K562 (cell line): ENCODE measurements around the gene MARK4. TPM values are rescaled to one million over a fixed set of nuclear protein-coding genes. Genes with fewer than 3 reads are reported as not detected.

ENCODE experiments used
- ATAC-seq: fragments of 200-7000 bp; cut with Tn5 transposase; 3 replicates; pipeline ENCODE4 v1.9.1; 2020; ENCODE audit warnings: moderate library complexity
- BruUV-seq: library from RNA; stranded (reverse); fragments of 400-500 nt; replicated peaks from 2 replicates; lab custom pipeline; 2021; lab: Mats Ljungman, UMichigan
- CTCF ChIA-PET: fragments of 300-600 bp; formaldehyde crosslinking; extraction: SDS; loops from one replicate; lab custom pipeline; 2021; ENCODE audit warnings: low intra/inter-chr PET ratio; lab: Yijun Ruan, JAX
- POLR2A ChIA-PET: fragments of 300-600, 350-650 bp; sonication (Branson Sonifier 250); formaldehyde crosslinking; extraction: SDS; loops from one replicate; lab custom pipeline; 2021; ENCODE audit warnings: antibody characterized with exemption, inconsistent platforms; lab: Yijun Ruan, JAX
- DNase-seq, 4 experiments: peaks; one replicate each; pipeline versions ENCODE4 v3.0.0 to v3.0.0-alpha.2; 2011 to 2018; ENCODE audit warnings: low spot score in 3 of 4, mixed read lengths in 3 of 4; ENCODE audit errors: extremely low read depth in 1 of 4
- FAIRE-seq: peaks from 2 replicates; lab custom pipeline; 2011; peaks lifted over from hg19 to GRCh38; lab: Jason Lieb, UNC
- H2AFZ ChIP-seq: 2 replicates; pipeline ENCODE4 v1.6.0; 2011; ENCODE audit warnings: low read depth, low read length, control low read depth, inconsistent platforms
- H3K27ac ChIP-seq: fragments of 200-600 bp; 3 replicates; pipeline ENCODE4 v1.8.0; 2011; ENCODE audit warnings: low read depth, mild to moderate bottlenecking, control low read depth, inconsistent platforms, low read length, moderate library complexity, mixed read lengths; ENCODE audit errors: extremely low read depth
- H3K27me3 ChIP-seq, 2 experiments: fragments of 300-600 bp in 1 of 2; 2 replicates in 1 of 2; 3 replicates in 1 of 2; pipeline versions ENCODE4 v1.6.0 to v1.8.0; 2011; ENCODE audit warnings: inconsistent platforms in 2 of 2, low read length in 2 of 2, mild to moderate bottlenecking in 1 of 2, mixed read lengths in 1 of 2, moderate library complexity in 1 of 2; ENCODE audit not compliant: control insufficient read depth in 2 of 2, insufficient read depth in 2 of 2
- H3K36me3 ChIP-seq: fragments of 300-600 bp; 3 replicates; pipeline ENCODE4 v1.8.0; 2011; ENCODE audit warnings: mild to moderate bottlenecking, low read length, inconsistent platforms; ENCODE audit not compliant: control insufficient read depth, insufficient read depth
- H3K4me1 ChIP-seq, 2 experiments: fragments of 200-600 bp in 1 of 2; replicated peaks in 1 of 2; 2 replicates in 1 of 2; 3 replicates in 1 of 2; pipeline versions ENCODE4 v1.5.1 to v1.8.0; 2011; ENCODE audit warnings: inconsistent platforms in 2 of 2, low read length in 2 of 2, mild to moderate bottlenecking in 1 of 2, mixed read lengths in 1 of 2, moderate library complexity in 1 of 2; ENCODE audit not compliant: control insufficient read depth in 2 of 2, insufficient read depth in 2 of 2
- H3K4me2 ChIP-seq: 2 replicates; pipeline ENCODE4 v1.6.1; 2011; ENCODE audit warnings: low read length, control low read depth, inconsistent platforms, mixed read lengths; ENCODE audit not compliant: insufficient read depth
- H3K4me3 ChIP-seq: fragments of 200-600 bp; sonication (generic), shearing (Covaris generic); 2 replicates; pipeline ENCODE4 v1.5.1; 2016; ENCODE audit warnings: control low read depth, inconsistent platforms
- H3K79me2 ChIP-seq: fragments of 200-600 bp; 3 replicates; pipeline ENCODE4 v1.8.0; 2011; ENCODE audit warnings: low read length, inconsistent platforms; ENCODE audit not compliant: control insufficient read depth, insufficient read depth
- H3K9ac ChIP-seq, 2 experiments: 2 replicates each; pipeline versions ENCODE4 v1.6.0 to v1.6.1; 2011; ENCODE audit warnings: low read depth in 2 of 2, low read length in 2 of 2, control low read depth in 1 of 2, inconsistent platforms in 1 of 2, mild to moderate bottlenecking in 1 of 2, mixed read lengths in 1 of 2; ENCODE audit not compliant: insufficient read depth in 1 of 2
- H3K9me1 ChIP-seq: one replicate; pipeline ENCODE4 v1.6.0; 2011; ENCODE audit warnings: inconsistent platforms, mild to moderate bottlenecking, low read length, moderate library complexity; ENCODE audit not compliant: control insufficient read depth, insufficient read depth
- H3K9me3 ChIP-seq: replicated peaks from 2 replicates; pipeline ENCODE4 v1.5.1; 2011; ENCODE audit warnings: low read depth, low read length, inconsistent platforms; ENCODE audit not compliant: control insufficient read depth, insufficient read depth
- H4K20me1 ChIP-seq: replicated peaks from 2 replicates; pipeline ENCODE4 v1.6.1; 2011; ENCODE audit warnings: low read length, inconsistent platforms, mixed read lengths; ENCODE audit not compliant: control insufficient read depth, insufficient read depth
- EGR1 ChIP-seq: fragments of 450-650 bp; conservative IDR thresholded peaks from 2 replicates; pipeline ENCODE4 v1.6.1; 2017; ENCODE audit warnings: mild to moderate bottlenecking
- HDGF ChIP-seq: fragments of 450-650 bp; IDR thresholded peaks from 2 replicates; pipeline ENCODE4 v1.6.1; 2016
- HNRNPUL1 ChIP-seq: fragments of 200-400 bp; formaldehyde crosslinking; IDR thresholded peaks from 2 replicates; pipeline ENCODE4 v1.6.1; 2017; ENCODE audit warnings: low read length
- PCBP2 ChIP-seq: fragments of 200-400 bp; formaldehyde crosslinking; IDR thresholded peaks from 2 replicates; pipeline ENCODE4 v1.6.1; 2018; ENCODE audit warnings: low read length, low read depth, mild to moderate bottlenecking, moderate library complexity; ENCODE audit not compliant: poor library complexity, severe bottlenecking
- RNF2 ChIP-seq: sonication (generic); IDR thresholded peaks from 2 replicates; pipeline ENCODE4 v1.6.1; 2016
- TAF1 ChIP-seq: IDR thresholded peaks from 2 replicates; pipeline ENCODE4 v1.6.1; 2011; ENCODE audit warnings: mild to moderate bottlenecking, low read length, moderate library complexity; ENCODE audit not compliant: insufficient read depth, control insufficient read depth, severe bottlenecking; ENCODE audit errors: extremely low read depth
- WGBS: fragments of 100-300 bp; shearing (Covaris generic); methylation state at CpG from one replicate; pipeline ENCODE4 v1.1.6; 2016; ENCODE audit warnings: low coverage, mixed read lengths; ENCODE audit not compliant: insufficient coverage; ENCODE audit errors: missing lambda C conversion rate; 5-methylcytosine and 5-hydroxymethylcytosine counted together
- in situ Hi-C: fragments of 300-500 bp; cut with MboI; formaldehyde crosslinking; loops from 4 replicates; pipeline ENCODE4 v1.15.0; 2018; ENCODE audit warnings: inconsistent platforms, mixed read lengths
- intact Hi-C: fragments of 100-400 bp; cut with micrococcal nuclease; formaldehyde crosslinking; loops from 2 replicates; pipeline ENCODE4 v1.14.2; 2022
- polyA plus RNA-seq, 8 experiments: library from polyadenylated mRNA; depleted of rRNA in 4 of 8; stranded (reverse) in 5 of 8; unstranded in 3 of 8; fragments of >200 nt; fragmentation: Nextera tagmentation in 2 of 8; fragmentation: Illumina TruSeq in 1 of 8; extraction: Ambion mirVana in 2 of 8; extraction: Trizol in 1 of 8; gene quantifications; 2 replicates each; pipeline versions ENCODE4 v1.2.1 to v1.2.3, GENCODE V29; 2011 to 2014; ENCODE audit warnings: inconsistent platforms in 1 of 8, missing spikeins in 1 of 8
- total RNA-seq, 7 experiments: library from RNA; depleted of rRNA in 6 of 7; stranded (reverse); fragments of >200 nt in 6 of 7; fragmentation: Illumina TruSeq in 2 of 7; extraction: Trizol in 2 of 7; gene quantifications; 2 replicates each; pipeline versions ENCODE4 v1.2.1 to v1.2.3, GENCODE V29; 2011 to 2021; ENCODE audit warnings: low replicate concordance in 1 of 7
- TF ChIP-seq, protein P1 (sequence below): sonication (generic); formaldehyde crosslinking; IDR thresholded peaks from 2 replicates; pipeline ENCODE4 v1.8.0; 2022; ENCODE audit warnings: missing genetic modification reagents, mild to moderate bottlenecking, borderline replicate concordance
- TF ChIP-seq, protein P2 (sequence below): sonication (generic); formaldehyde crosslinking; IDR thresholded peaks from 2 replicates; pipeline ENCODE4 v1.9.0; 2022; ENCODE audit warnings: mild to moderate bottlenecking, missing genetic modification reagents

Gene MARK4
- total and polyA plus RNA-seq, 9 of the 15 experiments (the other 6 are each of a cell fraction or from before 2014, with no cell fraction given): 0.52 to 29.4 (median 8.6) TPM

GRCh38 chr19:45340899-45341453, 89.9 kb downstream of the MARK4 start (continued):
- TF ChIP-seq, protein P1, sequence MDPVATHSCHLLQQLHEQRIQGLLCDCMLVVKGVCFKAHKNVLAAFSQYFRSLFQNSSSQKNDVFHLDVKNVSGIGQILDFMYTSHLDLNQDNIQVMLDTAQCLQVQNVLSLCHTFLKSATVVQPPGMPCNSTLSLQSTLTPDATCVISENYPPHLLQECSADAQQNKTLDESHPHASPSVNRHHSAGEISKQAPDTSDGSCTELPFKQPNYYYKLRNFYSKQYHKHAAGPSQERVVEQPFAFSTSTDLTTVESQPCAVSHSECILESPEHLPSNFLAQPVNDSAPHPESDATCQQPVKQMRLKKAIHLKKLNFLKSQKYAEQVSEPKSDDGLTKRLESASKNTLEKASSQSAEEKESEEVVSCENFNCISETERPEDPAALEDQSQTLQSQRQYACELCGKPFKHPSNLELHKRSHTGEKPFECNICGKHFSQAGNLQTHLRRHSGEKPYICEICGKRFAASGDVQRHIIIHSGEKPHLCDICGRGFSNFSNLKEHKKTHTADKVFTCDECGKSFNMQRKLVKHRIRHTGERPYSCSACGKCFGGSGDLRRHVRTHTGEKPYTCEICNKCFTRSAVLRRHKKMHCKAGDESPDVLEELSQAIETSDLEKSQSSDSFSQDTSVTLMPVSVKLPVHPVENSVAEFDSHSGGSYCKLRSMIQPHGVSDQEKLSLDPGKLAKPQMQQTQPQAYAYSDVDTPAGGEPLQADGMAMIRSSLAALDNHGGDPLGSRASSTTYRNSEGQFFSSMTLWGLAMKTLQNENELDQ (CRISPR knock-in tag): no peak
- TF ChIP-seq EGR1 (peak; percentile 44; the same call in 1 of the 2 replicates), RNF2 (no peak)

DNA sequence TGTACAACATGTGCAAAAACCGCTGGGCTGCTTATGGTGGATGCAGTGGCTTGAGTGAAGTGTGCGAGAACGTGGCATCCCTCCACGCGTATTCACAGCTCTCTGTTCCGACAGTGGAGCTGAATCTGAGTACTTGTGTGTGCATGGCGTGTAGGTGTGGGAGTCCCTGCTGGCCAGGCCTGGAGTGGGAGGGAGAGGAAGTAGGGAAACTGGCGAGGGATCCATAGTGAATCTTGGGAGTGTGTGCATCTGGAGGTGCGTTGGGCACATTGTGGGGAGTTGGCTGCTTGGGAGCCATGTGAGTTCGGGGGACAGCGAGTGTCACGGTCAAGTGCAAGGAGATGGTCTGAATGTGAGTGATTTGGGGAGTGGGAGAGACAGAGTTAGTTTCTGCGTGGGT, 91.8 kb downstream of the MARK4 start:
- CTCF ChIA-PET: no interaction called here
- Histone ChIP-seq H4K20me1 (no peaks in the 10 kb centered on the region), H3K79me2 (no peaks in the 10 kb centered on the region), H3K27ac (no peak overlapping the region), H3K4me2 (no peak overlapping the region), H3K4me1 (peaks cover 7 to 56% of the 10 kb centered on the region in 2 experiments; a peak in 4 of 5 replicates), H3K36me3 (no peaks in the 10 kb centered on the region), H3K9ac (peak overlapping the region in 1 of 2 experiments; percentile 75; a peak in 1 of 4 replicates), H3K9me3 (no peaks in the 10 kb centered on the region), H3K9me1 (no peaks in the 10 kb centered on the region), H3K27me3 (peaks cover 8 to 13% of the 10 kb centered on the region in 2 experiments; a peak in 3 of 5 replicates), H3K4me3 (no peak overlapping the region), H2AFZ (no peak overlapping the region)
- no TSS peak for BruUV-seq
- intact Hi-C loops: no loop called here
- DNase-seq: no peak
- POLR2A ChIA-PET: no interaction called here
- no peak for ATAC-seq
- in situ Hi-C loops: no loop called here
- 52% methylated on average over 13 of the region's 13 CpGs for WGBS
- no peak for TF ChIP-seq HNRNPUL1
- no peak for TF ChIP-seq HDGF
- no peak for TF ChIP-seq PCBP2
- TF ChIP-seq TAF1: no peak
- TF ChIP-seq, protein P2, sequence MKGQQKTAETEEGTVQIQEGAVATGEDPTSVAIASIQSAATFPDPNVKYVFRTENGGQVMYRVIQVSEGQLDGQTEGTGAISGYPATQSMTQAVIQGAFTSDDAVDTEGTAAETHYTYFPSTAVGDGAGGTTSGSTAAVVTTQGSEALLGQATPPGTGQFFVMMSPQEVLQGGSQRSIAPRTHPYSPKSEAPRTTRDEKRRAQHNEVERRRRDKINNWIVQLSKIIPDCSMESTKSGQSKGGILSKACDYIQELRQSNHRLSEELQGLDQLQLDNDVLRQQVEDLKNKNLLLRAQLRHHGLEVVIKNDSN (CRISPR knock-in tag): no peak
- no peak for FAIRE-seq
